Hepatocyte (in vitro differentiated cells): Measurements from ENCODE around the gene GPATCH4.

Source experiments
- EZH2 ChIP-seq: fragments of 200-600 bp; sonication (generic); IDR thresholded peaks from 2 replicates; pipeline ENCODE4 v1.6.1; 2016; ENCODE audit warnings: antibody characterized with exemption, mild to moderate bottlenecking, borderline replicate concordance
- TF ChIP-seq, protein P1 (sequence below): fragments of 200-600 bp; sonication (generic); IDR thresholded peaks from 2 replicates; pipeline ENCODE4 v1.5.1; 2016; ENCODE audit warnings: antibody characterized with exemption, mild to moderate bottlenecking; ENCODE audit not compliant: poor library complexity

DNA sequence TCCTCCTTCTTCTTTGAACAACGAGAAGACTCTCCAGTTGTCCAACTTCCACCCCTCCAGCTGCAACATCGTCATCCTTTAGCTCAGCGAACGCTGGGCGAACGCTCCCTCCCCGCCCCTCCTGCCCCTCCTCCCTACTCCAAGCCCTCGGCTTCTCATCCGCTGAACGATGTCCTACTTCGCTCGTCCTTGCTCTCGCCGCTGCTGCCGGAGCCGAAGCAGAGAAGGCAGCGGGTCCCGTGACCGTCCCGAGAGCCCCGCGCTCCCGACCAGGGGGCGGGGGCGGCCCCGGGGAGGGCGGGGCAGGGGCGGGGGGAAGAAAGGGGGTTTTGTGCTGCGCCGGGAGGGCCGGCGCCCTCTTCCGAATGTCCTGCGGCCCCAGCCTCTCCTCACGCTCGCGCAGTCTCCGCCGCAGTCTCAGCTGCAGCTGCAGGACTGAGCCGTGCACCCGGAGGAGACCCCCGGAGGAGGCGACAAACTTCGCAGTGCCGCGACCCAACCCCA lies 40.5 kb upstream of the GPATCH4 start, which contains the start of gene BCAN:
- TF ChIP-seq, protein P1, sequence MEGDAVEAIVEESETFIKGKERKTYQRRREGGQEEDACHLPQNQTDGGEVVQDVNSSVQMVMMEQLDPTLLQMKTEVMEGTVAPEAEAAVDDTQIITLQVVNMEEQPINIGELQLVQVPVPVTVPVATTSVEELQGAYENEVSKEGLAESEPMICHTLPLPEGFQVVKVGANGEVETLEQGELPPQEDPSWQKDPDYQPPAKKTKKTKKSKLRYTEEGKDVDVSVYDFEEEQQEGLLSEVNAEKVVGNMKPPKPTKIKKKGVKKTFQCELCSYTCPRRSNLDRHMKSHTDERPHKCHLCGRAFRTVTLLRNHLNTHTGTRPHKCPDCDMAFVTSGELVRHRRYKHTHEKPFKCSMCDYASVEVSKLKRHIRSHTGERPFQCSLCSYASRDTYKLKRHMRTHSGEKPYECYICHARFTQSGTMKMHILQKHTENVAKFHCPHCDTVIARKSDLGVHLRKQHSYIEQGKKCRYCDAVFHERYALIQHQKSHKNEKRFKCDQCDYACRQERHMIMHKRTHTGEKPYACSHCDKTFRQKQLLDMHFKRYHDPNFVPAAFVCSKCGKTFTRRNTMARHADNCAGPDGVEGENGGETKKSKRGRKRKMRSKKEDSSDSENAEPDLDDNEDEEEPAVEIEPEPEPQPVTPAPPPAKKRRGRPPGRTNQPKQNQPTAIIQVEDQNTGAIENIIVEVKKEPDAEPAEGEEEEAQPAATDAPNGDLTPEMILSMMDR: no peak
- TF ChIP-seq EZH2: no peak
